GM18502 (cell line): ENCODE results near the gene VAT1L.

ENCODE experiments used
- ATAC-seq: cut with Tn5 transposase; IDR thresholded peaks from one replicate; pipeline ENCODE4 v1.9.1; 2021; ENCODE audit warnings: mild to moderate bottlenecking; ENCODE audit not compliant: unreplicated experiment, poor library complexity

The VAT1L gene

DNA sequence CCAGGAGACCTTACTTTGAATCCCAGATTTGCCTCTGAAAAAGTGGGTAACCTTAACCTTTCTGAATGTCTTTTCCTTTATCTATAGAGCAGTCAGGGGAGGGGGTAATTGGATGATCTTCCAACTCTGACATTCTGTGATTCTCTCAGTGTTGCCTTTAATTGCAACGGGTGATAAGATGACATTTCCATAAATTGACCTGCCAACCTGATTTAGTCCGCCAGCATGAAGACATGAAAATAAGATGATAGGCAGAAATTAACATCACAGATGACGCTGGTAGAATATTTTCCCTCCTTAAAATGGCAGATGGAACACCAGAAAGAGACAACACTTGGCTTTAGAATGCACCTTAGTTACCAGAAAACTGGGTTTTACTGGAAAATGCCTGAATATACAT, 72.6 kb downstream of the VAT1L start:
- ATAC-seq = no peak

GRCh38 chr16:77863250-77863649, 74.9 kb downstream of the VAT1L start:
- ATAC-seq = no peak

DNA sequence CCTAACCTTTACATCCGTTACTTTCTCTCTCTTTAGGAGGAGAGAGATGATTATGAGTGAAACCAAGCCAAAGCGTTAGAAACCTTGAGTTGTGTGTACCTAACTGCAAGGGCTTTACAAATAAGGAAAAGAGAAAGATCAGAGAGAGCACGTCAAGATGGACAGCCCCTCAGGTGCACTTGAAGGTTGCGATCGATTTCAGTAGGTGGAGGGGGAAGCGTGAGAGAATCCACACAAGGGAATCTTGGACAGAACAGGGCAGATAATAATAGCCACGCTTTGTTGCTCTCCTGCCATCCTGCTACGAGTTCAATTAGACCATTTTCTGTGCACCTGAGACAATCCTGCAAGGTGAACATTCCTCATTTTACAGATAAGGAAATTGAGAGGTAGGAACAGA, 78.4 kb downstream of the VAT1L start:
- no peak for ATAC-seq

DNA sequence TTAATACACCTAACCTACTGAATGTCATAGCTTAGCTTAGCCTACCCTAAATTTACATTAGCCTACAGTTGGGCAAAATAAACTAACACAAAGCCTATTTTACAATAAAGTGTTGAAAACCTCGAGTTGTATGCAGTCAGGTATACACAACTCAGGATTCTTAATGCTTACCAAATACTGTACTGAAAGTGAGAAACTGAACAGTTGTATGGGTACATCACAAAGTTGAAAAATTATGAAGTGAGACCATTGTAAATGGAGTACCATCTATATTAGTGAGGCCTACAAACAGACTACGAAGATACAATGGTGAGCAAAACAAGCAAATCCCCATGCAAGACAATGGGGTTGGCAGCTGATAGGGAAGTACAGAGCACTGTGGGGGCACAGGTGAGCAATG, 79.7 kb downstream of the VAT1L start:
- ATAC-seq = peak; percentile 53

GRCh38 chr16:77868478-77868877, 80.1 kb downstream of the VAT1L start:
- ATAC-seq = peak; percentile 96

GRCh38 chr16:77869997-77870813, 81.8 kb downstream of the VAT1L start:
- no peak for ATAC-seq

DNA sequence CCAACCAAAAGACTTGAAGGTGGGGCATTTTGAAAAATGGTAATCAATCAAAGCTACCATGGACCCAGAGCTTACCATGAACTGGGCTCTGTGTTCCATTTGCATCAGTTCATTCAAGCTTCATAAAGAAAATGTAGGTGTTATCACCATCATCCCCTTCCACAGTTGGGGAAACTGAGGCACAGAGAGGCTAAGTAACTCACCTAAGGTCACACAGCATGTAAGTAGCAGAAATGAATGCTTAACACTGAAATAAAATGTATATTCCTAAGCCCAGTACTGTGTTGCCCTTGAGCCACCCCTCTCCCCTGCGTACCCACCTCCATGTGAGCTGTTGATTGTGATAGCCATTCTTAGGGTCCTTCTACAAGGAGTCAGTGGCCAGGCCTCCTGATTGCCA, 83.6 kb downstream of the VAT1L start:
- ATAC-seq = no peak

DNA sequence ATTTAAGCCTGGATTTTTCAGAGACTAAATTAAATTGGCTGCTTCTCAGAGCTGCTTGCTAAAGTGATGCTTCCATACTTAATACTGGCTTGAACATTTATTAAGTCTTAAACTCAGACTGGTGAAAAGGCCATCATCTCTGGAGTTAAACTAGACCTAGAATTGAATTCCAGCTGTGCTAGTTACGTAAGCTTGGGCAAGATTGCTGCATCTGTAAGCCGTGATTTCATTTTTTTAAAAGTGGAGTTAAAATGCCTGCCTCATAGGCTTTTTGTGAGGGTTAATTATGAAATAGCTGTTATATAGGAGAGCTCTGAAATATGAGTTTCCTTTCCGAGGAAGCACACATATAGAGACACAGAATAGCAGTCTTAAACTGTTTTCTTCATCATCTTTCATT, 84.7 kb downstream of the VAT1L start:
- no peak for ATAC-seq

GRCh38 chr16:77874347-77874746, 86.0 kb downstream of the VAT1L start:
- ATAC-seq = no peak

DNA sequence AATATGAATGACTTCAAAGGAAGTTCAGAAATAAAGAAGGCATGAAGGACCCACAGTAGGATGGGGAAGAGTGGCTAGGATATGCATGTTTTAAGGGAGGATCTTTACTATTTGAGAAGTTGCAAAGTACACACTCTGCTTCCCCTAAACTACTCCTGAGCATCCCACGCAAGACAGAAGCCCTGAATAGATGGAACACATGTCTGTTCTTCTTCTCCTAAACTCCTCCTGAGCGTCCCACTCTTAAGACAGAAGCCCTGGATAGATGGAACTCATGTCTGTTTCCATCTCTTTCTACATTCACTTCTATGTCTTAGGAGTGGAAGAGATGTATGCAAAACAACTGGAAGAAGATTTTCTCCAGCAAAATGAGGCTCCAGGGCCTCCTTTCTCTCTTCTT, 88.4 kb downstream of the VAT1L start:
- ATAC-seq = no peak

DNA sequence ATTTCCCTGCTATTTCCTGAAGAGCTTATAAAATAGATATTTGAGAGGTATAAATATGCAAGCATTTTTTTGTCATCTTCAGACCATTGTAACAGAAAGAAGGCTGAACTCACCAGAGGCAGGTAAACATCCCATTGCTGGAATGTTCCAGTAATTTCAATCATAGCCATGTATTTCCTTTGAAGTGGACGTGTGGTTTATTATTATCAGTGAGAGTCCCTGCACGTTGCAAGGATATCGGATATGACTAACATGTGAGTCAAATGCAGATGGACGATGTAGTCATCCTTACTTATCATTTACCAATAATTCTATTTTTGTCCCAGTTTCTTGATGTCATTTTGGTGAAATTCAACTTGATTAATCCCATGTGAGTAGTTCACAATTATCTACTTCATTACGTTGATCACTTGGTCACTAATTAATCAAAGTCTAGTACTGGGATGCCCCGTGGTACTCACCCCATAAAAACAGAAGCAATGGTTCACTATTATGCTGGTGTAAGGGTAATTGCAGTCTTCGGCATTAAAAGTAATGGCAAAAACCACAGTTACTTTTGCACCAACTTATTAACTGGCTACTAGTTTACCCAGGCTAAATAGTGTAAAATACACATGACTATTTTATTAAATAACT, 89.5 kb downstream of the VAT1L start:
- ATAC-seq = no peak

DNA sequence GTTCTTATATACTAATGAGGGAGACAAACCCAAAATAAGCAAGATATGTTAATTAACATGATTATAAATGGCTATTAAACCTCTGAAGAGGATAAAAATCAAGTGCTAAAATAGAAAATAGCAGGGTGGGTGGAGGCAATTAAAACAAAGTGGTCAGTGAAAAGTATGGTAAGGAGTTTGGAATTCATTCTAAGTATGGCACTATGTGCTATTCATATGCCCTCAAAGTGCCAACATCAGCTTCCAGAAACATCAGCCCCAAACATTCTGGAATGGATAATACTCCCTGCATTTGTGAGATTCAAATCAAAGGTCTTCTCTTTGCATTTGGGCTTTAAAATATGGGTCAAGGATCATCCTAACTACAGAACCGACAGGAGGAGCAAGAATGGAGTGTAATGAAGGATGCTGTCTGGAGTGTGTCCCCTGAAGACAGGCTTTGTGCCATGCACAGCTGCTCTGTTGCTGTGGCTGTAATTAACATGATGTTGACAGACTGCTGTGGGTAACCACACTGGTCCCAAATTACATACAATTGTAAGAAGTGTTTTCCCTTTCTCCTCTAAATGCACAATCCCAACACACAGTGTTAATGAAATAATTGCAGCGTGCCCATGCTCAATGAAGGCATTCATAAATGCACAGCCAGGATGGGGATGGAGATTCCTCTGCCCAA, 93.1 kb downstream of the VAT1L start:
- ATAC-seq = no peak

DNA sequence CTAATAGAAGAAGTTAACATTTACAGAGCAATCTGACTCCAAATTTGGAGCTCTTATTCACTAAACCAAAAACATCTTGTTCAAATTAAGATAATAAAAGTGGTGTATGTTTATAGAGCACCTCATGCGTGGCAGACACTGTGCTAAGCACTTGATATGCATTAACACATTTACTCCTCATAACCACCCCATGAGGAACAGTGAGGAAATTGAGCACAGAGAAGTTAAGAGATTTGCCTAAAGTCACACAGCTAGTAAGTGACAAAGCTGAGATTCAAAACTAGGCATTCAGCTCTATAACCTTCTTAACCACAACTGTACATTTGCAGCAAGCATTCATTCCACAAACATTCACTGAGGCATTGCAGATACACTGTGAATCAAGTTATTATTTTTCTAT, 94.0 kb downstream of the VAT1L start:
- no peak for ATAC-seq

DNA sequence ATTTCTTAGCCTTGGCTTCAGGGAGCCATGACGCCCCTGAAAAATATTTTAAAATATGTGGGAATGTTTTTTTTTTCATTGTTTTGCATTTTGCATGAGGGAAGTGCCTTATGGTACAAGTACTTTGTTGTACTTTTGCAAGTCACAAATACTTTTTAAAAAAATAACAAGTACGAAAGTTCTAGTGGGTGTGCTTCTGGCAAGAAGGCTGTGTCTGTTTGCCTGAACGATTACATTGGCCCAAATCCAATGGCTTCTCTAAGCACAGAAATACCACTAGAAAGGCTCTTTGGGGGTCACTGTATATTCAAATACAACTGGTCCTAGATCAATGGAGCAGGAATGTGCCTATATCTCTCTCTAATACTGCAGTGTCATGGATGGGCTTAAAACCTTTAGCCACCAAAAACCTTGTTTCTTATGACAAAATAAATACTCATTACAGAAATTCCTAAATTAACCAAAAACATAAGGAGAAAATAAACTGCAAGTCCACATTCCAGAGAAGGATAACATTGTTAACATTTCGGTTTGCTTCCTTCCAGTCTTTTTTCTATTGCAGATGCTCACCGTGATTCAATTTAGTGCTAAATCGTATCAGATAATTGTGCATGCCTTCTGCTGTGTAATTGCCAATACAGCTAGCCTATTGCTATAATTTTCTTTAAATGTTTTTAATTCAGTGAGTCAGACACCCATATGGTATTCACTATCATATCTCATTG, 97.4 kb downstream of the VAT1L start:
- no peak for ATAC-seq

GRCh38 chr16:77888871-77889270, 100.5 kb downstream of the VAT1L start:
- no peak for ATAC-seq

DNA sequence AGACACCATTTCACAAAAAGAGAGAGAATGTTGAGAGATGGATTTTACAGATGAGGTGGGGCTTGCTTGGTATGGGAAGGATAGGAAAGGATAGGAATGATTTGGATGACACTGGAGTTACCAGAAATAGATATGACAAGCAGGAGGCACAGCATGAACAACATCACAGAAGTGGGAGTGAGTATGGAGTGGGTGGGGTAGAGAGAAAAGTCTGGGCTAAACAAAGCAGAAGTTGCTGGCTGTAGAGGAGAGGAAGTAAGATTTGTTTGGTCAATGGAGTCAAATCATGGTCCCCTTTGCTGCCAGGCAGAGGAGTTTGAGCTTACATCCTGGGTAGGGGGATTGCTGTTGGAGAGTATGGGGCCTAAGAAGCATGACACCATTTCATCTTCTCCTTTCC, 101.7 kb downstream of the VAT1L start:
- ATAC-seq = no peak

GRCh38 chr16:77894162-77894561, 105.8 kb downstream of the VAT1L start:
- ATAC-seq = no peak

GRCh38 chr16:77895962-77896361, 107.6 kb downstream of the VAT1L start:
- no peak for ATAC-seq

DNA sequence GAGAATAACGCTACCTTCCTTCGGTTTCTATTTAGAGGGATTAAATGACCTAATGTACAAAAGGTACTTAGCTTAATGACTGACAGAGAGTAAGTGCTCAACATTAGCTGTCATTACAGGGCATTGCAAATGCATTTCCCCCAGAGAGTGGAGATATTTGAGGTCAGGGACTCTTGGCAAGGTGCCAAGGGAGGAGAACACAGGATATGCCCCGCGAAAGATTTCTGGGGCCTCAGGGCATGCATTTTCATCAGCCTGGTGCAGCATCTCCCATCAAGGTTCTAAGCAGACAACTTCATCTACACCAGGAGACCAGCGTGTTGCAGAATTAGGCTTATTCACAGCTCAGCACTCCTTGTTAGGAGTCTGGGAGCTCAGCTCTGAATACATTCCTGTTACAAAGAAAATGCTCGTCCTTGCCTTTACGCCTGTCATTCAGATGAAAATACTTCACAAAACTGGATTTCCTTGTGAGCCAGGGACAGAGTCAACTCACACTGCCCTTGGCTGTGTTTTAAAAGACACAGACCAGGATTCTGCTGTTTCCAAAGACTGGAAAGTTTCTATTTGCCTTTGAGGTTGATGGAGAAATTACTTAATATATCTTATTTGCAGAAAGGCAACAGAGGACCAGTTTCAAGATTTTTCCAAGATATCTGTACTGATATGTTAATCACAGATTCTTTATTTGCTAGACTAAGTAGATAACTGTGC, 108.2 kb downstream of the VAT1L start:
- ATAC-seq = no peak

DNA sequence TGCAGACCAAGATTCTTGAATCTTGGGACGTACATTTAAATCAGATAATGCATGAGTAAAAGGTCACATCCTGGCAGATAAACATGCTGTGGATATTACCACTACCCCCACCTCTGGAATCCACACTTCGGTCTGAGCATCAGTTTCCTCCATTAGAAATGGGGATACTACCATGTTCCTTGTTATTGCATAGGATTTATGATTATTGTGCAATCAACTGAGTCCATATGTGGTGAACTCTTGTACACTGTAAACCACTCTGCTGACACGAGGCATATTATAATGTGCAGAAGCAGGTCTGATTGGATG, 108.7 kb downstream of the VAT1L start:
- ATAC-seq = no peak
